CD4-positive, alpha-beta T cell treated with Interleukin-10 for 1 hour (primary cell): ENCODE results near the gene KCNQ4.

ENCODE experiments used
- DNase-seq: peaks from one replicate; pipeline ENCODE4 v3.0.0-alpha.2; 2020

The KCNQ4 gene

DNA sequence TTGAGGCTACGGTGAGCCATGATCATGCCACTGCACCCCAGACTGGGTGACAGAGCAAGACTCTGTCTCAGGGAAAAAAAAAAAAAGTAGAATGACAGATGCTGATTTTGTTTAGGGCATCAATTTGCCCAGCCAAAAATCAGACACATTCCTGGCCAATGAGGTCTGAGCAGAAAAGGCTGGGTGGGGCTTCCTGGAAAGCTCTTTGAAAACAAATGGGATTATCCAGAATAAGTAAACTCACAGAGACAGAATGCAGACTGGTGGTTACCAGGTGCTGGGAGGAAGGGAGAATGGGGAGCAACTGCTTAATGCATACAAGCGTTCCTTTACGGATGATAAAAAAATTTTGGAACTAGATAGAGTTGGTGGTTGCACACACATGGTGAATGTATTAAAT lies 88.7 kb downstream of the KCNQ4 start:
- no peak for DNase-seq

DNA sequence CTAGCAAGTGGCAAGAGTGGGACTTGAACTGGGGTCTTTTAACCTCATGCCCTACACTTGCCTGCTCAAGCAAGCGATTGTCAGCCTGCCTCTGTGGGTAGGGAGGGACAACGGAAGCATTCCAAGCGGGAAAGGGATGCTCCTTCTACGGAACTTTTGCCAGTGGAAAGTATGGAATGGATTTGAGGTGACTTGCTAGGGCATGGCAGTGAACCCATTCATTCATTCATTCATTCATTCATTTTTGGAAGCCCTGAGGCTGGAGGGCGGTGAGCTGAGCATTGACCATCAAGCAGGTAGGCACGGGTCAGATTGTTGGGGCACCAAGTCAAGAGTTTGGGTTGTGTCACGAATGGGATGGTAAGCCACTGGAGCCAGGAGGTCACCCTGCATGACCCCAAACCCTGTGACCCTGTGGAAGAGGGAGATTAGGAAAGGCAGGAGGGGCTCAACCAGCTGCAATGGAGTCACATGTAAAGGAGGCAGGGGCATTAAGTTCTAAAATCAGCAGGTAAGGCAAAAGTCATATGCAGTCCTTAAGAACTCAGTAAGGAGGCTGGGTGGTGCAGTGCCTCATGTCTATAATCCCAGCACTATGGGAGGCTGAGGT lies 90.4 kb downstream of the KCNQ4 start:
- DNase-seq = no peak

- DNase-seq = no peak
Observed at GRCh38 chr1:40876436-40876761, 92.8 kb downstream of the KCNQ4 start.

DNA sequence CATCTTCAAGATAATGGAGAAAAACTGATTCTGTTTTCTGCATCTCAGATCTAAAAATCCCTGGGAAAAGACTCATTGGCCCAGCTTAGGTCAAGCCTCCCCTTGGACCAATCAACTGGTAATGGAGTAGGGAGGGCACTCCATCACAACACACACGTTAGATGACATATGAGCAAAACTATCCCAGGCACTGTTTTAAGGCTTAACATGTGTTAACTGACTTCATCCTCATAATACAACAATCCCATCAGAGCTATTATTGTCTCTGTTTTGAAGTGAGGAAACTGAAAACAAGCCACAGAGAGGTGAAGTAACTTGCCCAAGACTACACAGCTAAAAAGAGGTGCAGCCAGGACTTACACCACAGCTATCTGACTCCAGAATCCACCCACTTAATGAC lies 93.3 kb downstream of the KCNQ4 start:
- no peak for DNase-seq

GRCh38 chr1:40877698-40878097 lies 94.1 kb downstream of the KCNQ4 start:
- peak; percentile 19 for DNase-seq

DNA sequence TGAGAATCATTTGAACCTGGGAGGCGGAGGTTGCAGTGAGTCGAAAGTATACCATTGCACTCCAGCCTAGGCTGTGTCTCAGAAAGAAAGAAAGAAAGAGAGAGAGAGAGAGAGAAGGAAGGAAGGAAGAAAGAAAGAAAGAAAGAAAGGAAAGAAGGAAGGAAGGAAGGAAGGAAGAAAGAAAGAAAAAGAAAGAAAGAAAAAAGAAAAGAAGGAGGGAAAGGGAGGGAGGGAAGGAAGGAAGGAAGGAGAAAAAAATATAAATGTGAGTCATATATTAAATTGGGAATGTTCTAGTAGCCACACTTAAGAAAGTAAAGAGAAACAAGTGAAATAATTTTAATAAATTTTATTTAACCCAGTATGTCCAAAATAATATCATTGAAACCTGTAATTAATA lies 95.3 kb downstream of the KCNQ4 start:
- no peak for DNase-seq

DNA sequence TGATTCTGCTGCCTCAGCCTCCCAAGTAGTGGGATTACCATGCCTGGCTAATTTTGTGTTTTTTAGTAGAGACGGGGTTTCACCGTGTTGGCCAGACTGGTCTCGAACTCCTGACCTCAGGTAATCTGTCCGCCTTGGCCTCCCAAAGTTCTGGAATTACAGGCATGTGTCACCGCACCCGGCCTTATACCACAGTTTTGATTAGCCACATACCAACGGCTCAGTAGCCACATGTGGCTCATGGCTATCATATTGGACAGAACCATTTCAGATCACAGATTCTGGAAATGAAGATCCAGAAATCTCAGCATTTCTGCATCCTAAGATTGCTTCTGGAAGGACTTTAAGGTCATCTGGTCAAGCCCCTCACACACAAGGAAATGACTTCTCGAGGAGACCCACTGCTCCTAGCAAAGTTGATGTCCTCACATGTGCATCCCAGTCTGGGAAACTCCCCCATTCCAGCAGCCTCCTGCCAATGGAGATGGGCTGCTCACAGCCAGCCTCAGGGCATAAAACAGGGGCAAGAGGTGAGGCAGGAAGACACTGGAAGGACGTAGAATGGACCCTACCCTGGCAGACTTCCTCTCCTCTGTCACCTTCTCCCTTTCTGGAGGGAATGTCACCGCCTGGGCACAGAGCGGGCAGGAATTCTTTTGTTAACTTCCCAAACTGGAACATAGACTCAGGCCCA lies 96.0 kb downstream of the KCNQ4 start:
- DNase-seq = no peak

DNA sequence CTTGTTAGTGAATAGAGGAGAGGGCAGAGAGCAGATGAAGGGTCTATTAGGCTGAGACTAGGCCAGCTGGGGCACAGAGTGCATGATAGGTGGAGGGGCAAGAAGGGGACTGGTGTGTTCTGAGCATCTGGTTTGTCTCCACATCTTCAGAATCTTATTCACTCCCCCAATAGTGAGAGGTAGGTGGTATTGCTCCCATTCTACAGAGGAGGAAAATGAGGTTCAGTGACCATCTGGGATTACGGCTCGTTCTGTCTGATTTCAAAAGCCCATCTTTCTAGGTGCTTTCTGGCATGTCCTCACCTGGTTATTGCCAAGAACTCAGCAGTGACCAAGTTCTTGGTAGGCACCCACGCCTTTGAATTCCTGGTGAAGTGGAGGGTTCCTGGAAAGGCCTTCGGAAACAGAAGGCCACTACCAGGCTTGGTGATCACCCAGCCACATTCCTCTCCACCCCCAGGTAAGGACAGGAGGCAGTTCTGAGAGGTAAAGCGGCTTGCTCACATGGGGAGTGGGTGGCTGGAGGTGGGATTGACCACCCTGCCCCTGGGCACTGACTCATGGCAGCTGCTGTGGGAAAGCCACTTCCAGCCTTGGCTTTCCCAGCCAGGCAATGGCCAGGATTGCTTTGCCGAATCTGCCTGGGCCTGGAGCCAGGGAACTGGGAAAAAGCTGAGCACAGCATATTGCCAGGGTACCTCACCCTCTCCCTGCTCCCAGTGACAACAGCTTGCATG lies 97.4 kb downstream of the KCNQ4 start:
- no peak for DNase-seq

DNA sequence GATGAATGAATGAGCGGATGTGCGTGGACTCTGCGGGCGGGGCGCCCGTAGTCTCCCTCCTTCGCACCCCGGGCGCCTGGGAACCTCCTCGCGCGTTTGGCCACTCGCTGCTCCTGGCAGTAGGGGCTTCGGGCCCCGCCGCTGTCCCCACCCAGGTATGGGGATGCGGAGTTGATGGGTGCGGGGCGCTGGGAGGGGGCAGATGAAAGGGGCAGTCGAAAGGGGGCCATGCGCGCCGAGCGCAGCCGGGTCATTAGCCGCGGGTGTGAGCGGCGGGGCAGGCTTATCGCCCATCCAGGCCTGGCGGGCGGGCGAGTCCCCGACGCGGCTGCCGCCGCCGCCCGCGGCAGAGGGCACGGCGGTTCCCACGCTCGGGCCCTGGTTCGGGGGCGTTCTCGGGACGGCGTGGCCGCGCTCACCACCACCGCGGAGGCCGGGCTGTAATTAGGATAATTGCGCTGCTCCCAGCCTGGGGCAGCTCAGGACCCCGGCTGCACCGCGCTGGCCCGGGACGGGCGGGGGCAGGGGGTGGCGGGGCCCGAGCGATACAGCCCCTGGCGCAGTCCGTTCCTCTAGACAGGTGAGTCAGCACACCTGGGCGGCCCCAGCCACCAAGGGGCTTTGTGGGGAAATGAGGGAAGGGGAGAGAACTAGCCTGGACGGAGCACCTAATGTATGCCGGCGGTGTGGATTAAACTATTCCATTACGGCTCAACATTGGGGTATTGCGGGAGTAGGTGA lies 100.6 kb downstream of the KCNQ4 start:
- no peak for DNase-seq

DNA sequence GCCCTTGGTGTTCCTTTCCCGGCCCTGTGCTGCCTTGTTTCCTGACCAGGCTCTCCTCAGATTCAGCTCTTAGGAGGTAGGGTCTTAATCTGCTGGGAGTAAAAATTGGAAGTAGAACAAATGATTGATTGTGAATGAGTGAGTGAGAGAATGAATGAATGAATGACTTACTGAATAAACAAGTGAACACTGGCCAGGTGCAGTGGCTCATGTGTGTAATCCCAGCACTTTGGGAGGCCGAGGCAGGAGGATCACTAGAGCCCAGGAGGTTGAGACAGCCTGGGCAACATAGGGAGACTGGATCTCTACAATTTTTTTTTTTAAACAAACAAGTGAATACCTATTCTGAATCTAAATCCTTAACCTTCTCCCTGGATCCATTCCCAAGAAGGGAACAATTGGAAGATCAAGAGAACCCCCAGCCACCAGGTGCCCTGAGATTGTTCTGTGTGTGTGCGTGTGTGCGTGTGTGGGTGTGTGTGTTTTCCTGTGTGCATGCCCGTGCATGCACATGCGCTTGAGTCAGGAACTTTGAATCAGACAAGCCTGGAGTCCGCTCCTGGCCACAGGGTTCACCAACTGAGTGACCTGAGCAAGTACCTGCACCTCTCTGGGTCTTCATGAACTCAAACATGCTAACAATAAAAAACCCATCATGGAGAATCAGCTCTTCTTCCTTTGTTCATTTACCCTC lies 102.9 kb downstream of the KCNQ4 start:
- DNase-seq = no peak

GRCh38 chr1:40887012-40887378 lies 103.4 kb downstream of the KCNQ4 start:
- DNase-seq = no peak

- no peak for DNase-seq
Observed at GRCh38 chr1:40887652-40888051, 104.1 kb downstream of the KCNQ4 start.
